HG02840 (cell line): ENCODE results near the gene WFDC5.
"Not testable (repeated sequence)": the region's sequence is repeated elsewhere in the genome, so short reads cannot be mapped to it uniquely, and the experiment has no call there.

ENCODE experiments used
- ATAC-seq: cut with Tn5 transposase; IDR thresholded peaks from one replicate; pipeline ENCODE4 v1.9.1; 2021; ENCODE audit warnings: mild to moderate bottlenecking, moderate library complexity, moderate number of reproducible peaks; ENCODE audit not compliant: unreplicated experiment, low FRiP score

Gene WFDC5

DNA sequence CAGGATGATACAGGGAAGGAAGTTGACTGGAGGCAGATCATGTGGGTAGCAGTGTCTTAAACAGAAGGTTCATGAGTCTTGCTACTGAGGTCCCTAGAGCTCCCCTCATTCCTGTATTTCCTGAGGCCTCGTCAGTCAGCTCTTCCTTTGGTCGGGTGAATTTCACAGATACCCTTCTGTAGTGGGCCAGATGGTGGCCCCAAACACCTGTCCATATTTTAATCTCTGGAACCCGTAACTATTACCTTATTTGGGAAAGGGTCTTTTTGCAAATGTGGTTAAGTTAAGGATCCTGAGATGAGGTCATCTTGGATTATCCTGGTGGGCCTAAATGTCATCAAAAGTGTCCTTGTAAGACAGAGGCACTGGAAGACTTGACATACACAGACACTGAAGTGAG, 23.6 kb downstream of the WFDC5 start:
- no peak for ATAC-seq

DNA sequence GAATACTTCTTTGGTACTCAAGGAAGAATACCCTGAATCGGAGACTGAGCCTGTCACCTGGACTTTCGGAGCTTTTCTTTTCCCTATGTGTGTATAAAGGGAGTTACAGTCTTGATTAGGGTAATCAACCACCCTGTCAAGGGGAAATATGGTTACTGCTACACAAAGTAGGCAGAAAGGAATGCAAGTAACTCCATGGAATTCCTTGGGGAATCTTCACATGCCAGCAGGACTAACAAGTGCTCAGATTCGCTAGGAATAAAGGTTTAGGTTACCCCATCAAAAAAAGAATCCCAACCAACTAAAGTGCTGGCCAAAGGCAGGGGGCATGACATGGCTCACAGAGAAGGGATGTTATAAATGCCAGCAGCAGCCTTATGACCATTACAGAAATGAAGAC, 24.5 kb downstream of the WFDC5 start:
- ATAC-seq: no peak

DNA sequence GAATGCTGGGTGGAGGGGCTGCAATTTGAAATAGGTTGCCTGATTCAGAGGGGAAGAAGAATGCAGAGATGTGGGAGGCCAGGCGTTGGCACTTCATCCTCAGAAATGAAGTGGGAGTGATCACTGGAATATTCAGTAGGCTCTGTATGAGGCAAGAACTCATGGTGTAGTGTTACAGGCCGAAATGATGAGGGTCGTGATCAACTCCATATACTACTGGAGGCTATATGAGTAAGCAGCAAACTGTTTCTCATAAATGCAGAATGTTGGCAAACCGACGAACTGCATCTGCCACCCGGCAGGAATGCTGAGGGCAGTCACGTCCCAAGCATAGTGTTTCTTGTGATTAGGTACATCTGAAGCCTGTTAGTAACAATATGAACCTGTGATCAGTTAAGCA, 26.7 kb downstream of the WFDC5 start:
- ATAC-seq: no peak

DNA sequence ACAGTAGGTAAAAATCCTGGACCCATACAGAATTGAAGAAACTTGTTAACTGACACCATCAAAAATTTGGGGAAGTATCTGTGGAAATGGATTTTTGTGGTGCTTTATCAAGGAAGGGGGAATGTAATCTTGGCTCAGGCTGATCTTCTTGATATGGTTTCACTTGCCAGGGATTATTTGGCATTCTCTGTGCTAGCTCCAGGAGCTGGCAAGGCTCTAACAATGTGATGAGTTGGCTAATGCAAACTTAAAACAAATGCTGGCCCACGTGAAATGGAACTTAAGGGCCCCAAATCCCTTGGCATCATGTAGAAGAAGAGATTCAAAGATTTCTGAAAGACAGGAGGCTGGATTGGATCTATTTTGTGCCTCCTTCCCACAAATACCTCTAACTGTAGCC, 27.2 kb downstream of the WFDC5 start:
- no peak for ATAC-seq

DNA sequence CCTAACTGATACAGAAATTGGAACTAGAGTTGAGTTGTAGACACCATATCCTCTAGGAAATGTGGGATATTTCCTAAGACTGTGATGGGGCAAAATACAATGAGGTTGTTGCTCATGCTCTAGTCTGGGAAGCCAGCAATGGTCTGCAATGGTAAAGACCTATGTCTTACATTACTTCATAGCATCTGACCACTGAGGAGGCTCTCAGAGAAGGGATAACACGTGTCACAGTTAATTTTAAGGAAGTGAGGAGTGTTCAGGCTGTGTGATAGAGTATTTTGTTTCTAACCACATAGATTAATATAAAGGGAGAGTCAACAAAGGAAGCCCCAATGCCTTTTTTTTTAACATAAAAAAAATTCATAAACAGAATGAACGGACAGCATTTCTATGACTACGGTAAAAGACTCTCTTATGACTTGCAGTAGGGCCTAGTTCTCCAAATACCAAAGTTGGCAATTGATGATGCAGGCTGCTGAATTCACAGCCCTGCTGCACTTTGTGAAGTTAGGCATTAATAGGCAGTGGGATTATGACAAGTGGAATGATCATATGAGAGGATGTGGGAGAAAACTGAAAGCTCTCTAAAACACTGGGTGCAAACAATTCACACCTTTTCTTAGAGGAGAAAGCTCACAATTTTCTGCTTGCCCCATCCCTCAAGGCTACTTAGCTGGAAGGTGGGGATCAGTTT, 27.7 kb downstream of the WFDC5 start:
- ATAC-seq: no peak

DNA sequence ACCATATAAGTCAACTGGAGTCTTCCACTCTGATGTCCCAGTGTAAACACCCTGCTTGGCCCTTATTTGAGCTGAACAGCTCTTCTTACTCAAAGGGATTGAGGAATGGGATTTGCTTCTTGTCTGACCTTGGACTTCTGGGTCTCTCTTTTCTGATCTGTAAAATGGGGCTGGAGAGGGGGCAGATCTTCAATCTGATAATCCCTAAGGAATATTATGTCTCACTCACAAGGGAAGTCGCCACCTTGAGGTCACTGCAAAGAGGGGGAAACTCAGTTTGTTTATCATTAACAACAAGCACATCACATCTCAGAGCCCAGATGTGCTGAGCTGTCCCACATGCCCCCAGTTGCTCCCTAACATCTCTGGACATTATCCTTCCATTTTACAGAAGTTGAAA, 29.1 kb downstream of the WFDC5 start:
- no peak for ATAC-seq

DNA sequence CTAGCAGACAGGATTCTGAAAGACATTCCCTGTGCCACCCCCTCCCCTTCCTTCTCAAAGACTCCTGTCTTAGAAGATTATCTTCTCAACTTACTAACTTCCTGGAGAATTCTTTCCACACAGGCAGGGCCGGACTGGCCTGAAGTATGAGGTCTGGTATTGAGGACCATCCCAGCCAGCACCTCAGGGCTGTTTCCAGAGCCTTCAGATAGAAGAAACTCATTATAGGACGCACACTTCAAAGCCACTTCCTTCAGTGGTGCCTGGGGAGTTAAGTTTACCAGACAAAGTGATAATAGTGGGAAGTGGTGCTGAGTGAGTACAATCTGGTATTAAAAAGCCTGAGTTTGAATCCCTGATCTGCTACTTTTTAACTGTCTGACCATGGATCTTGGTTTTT, 29.7 kb downstream of the WFDC5 start:
- no peak for ATAC-seq

DNA sequence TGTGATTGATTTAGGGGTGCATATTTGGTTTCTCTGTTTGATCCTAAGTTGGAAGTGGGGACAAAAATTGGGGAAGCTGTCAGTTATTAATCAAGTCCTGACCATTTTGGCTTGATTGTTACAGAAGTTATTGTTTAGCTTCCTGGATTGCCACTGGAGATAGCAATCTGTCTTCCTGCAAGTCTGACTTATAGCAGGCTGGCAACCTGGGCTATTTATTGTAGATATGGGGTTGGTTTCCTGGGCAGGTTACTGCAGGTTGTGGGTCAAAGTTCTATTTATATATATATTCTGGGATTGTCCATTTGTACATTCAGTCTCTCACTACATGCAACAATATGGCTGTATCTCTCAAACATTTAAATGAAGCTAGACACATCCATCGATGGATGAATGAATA, 31.8 kb downstream of the WFDC5 start:
- ATAC-seq: no peak

DNA sequence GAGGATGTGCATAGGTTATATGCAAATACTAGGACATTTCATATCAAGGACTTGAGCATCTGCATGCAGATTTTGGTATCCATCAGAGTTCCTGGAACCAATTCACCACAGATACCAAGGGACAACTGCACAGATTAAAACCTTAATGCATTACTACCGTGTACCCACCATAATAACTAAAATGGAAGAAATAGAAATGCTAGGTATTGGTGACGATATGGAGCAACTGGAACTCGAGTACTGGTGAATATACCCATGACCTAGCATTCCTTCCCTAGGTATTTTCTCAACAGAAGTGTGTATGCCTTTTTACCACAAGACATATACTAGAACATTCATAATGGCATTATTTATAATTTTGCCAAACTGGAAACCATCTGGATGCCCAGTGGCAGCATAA, 32.5 kb downstream of the WFDC5 start:
- no peak for ATAC-seq

DNA sequence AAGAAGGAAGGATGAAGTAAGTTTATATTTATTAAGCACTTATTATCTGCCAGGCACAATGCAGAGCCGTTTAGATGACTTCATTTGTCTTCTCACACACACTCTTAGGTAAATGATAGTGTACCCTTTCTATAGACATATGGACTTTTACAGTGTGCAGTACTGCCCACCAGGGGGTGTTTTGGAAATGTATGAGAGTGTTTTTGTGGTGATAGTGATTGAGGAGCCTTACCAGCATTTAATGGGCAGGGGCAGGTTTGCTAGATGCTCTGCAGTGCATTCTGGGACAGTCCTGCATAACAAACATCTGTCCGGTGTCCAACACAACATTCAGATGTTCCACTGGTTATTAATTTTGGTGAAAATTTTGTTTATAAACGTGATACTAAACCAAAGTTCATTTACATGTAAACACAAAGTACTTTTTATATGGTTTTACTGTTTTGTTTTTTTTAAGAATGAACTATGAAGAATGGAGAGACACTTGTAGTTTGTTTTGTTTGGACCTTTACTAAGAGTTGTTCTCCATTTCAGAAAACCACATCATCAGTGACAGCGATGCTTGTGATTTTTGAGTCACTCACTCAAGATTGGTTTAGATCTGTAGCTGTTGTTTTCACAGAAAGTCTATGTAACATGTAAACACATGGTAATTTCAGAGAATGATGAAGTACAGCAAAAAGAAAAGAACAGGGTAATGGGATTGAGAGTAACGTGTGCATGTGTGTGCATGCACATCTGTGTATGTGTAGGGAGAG, 33.9 kb downstream of the WFDC5 start:
- ATAC-seq: no peak

DNA sequence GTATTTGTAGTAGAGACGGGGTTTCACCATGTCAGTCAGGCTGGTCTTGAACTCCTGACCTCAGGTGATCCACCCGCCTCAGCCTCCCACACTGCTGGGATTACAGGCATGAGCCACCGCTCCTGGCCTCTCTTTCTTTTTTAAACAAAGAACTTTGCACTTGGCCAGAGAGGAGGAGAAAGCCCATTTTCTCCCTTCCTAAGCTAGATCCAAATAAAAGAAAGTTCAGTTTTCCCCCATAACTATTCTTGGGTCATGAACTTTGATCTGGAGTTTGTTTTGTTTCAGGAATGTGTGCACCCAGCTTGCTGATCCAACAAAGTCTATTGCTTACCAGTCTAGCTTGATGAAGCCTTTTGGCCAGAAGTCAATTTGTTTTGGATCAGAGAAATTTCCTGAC, 37.4 kb downstream of the WFDC5 start:
- no peak for ATAC-seq

DNA sequence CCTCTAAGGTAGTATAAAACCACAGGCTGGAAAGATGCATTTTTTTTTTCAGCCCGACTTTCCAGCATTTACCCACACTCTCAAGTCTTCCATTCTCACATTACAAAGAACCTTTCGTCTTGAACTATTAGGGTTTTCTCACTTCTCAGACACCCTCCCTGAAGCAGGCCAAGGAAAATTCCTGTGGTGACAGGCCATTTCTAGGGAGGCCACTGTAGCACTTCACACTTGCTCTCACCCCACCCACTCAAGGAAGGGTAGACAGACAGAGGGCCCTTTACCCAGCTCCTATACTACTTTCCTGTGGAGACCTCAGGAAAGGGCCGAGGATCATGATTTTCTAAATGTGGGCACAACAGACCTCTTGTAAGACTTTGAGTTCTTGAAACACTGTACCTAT, 41.8 kb downstream of the WFDC5 start:
- no peak for ATAC-seq

DNA sequence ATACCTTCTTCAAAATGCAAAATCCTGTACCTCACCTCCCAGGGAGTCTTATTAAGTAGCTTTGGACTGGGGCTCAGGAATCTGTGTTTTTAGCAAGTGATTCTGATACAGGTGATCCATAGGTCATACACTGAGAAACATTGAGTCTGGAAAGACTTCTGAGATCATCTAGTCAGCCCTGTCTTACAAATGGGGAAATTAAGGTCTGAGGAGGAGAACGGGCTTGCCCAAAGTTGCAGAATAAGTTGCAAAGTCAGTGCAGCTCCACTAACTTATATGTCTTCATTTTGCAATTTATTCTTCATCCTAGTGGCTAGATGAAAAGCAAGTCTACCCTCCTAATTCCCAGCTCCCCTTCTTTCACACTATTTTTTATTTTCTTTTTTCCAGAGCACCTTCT, 42.9 kb downstream of the WFDC5 start:
- ATAC-seq: no peak

DNA sequence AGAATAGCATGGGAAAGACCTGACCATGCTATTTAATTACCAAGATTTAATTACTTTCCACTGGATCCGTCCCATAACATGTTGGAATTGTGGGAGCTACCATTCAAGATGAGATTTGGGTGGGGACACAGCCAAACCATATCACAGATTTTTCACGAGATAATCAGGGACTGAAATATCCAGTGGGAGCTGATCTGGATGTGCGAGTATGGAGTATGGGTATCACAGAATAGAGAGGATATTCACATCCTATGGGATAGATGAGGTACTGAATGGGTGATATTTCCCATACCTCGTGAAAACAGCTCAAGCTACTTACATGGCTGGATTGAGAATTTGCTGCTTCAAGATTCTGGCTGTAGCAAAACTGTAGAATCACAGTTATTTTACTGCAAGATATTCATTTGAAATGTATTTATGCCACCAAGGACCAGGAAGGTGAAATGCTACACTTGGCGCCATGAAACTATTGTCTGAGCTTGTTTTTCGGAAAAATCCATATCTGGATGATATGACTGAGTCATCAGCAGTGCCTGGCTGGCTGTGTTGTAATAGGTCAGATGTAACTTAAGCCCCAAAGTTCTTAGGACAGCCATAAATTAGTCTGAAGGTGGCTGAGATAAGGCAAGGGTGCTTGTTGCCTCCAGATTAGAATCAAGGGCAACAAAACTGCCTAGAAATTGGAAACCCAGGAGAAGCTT, 43.9 kb downstream of the WFDC5 start:
- no peak for ATAC-seq

DNA sequence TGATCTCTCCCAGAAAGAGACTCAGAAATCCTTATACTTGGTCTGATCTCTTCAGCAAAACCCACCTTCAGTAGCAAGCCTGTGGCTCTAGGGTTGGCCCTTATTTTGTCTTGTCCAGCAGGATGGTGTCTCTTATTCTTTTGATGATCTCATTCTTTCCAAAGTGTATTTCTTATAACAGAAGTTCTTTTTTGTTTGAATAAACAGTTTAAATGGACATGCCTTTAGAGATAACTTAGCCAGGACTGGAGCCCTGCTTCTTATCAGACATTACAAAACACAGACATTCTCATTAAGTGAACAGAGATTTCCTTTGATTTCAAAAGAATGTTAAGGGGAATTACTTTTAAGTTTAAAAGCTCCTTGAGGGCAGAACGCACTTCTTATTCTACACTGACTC, 45.7 kb downstream of the WFDC5 start:
- ATAC-seq: no peak

DNA sequence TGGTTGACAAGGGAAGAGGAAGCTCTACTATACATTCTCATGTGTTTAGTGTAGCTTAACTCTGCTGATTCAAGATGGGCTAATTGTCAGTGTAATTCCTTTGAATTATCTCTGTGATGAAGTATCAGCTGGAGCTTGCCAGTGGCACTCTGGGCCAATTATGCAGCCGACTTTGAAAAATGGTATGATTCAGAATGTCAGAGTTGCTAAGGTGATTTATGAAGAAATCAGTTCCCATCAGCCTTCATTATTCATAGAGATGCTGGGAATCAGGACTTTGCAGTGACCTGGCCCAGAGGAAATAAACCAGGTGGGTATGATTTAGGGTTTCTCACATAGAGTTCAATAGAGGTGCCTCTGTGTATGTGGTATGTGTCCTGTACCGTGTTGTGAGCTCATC, 47.4 kb downstream of the WFDC5 start:
- no peak for ATAC-seq

DNA sequence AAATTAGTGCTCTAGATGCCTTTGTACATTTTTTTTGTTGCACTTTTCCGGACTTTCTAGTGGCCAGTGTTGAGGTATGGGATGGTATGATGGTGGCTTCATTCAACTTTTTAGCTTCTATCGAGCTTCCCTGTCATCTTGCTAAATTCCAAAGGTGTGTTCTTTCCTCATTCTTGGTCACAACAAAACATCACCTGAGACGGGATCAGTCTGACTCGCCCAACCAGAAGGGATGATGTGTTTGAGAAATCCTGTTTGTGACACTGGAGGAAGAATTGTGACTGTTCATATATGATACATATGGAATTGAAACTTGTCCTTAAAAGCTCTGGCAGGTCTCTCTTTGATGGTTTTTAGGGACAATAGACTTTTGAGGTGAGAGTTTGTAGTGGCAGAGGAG, 47.9 kb downstream of the WFDC5 start:
- ATAC-seq: no peak

DNA sequence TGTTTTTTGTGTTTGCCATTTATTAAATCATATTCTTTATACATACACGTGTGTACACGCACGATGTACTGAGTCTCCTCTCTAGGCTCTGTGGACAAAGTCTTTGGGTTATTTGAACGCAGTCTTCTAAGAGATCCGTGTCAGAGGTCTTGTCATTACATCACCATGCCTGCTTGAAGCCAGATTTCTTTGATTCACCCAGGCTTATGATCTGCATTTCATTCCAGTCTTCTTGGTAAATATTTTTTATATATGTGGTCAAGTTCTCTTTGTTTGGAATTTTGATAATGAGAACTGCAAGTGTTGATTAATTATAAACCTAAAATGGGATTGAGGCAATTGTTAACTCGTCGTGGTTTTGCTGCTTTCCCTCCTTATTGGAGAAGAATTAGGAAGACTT, 48.6 kb downstream of the WFDC5 start:
- no peak for ATAC-seq

DNA sequence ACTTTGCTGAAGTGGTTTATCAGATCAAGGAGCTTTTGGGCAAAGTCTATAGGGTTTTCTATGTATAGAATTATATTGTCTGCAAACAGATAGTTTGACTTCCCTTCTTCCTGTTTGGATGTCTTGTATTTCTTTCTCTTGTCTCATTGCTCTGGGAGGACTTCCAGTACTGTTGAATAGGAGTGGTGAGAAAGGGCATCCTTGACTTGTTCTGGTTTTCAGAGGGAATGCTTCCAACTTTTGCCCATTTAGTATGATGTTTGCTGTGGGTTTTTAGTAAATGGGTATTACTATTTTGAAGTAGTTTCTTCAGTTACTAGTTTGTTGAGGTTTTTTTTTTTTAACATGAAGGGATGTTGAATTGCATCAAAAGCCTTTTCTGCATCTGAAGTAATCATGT, 50.2 kb downstream of the WFDC5 start:
- no peak for ATAC-seq

DNA sequence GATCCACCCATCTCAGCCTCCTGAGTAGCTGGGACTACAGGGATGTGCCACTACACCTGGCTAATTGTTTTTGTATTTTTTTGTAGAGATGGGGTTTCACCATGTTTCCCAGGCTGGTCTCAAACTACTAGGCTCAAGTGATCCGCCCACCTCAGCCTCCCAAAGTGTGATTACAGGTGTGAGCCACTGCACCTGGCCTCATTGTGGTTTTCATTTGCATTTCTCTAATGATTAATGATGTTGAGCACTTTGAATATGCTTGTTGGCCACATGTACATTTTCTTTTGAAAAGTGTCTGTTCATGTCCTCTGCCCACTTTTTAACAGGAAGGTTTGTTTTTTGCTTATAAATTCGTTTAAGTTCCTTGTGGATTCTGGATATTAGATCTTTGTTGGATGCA, 51.9 kb downstream of the WFDC5 start:
- not testable (repeated sequence) for ATAC-seq

DNA sequence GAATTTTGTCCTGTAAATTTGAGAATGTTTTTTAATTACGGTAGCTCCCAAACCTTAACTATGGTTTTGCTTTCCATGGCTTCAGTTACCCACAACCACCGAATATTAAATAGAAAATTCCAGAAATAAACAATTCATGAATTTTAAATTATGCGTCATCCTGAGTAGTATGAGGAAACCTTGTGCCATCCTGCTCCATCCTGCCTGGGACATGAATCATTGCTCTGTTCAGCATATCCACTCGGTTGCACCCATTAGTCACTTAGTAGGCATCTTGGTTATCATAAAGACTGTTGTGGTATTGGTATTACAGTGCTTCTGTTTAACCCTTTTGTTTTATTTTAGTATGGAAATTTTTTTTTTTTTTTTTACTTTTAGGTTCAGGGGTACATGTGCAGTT, 53.7 kb downstream of the WFDC5 start:
- no peak for ATAC-seq

DNA sequence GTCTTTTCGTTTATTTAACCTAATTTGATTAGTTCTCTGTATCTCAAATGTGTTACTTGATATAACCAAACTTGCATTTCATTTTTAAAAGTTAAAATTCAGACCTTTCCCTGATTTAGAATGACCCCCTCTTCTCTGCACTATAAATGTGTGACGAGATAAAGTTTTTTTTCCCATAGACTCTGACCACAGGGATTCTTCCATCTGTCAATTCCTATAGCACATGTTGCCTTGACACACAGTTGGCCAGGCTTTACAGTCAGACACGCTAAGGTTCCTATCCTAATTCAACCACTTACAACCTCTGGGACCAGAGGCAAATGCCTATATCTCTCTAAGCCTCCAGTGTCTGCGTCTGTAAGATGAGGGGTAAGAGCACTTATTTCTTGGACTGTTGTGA, 54.7 kb downstream of the WFDC5 start:
- no peak for ATAC-seq
